ENCODE measurements around the gene DFFB. TPM values are rescaled to one million over a fixed set of nuclear protein-coding genes. Genes with fewer than 3 reads are reported as not detected.
A peak's percentile ranks its signal among the peaks of the same experiment; 100 is the strongest.

The DFFB gene
- polyA plus RNA-seq, 1 donor from 2014 or later = 20.2 TPM

GRCh38 chr1:3898994-3899753, 41.9 kb downstream of the DFFB start:
- peak overlapping the region; percentile 60 for H3K4me2 ChIP-seq (ENCODE audit: low read length)
- H2AFZ ChIP-seq (ENCODE audit: low read depth, low read length) = no peak overlapping the region
- peaks cover 47% of the 10 kb centered on the region for H3K79me2 ChIP-seq (replicated peaks; ENCODE audit: insufficient read depth, low read length)
- H4K20me1 ChIP-seq (ENCODE audit: insufficient read depth) = no peaks in the 10 kb centered on the region
- no peaks in the 10 kb centered on the region for H3K9me2 ChIP-seq (ENCODE audit: insufficient read depth, low read length)
- no peaks in the 10 kb centered on the region for H3K27me3 ChIP-seq (ENCODE audit: insufficient read depth, low read depth, low read length)
- no peak for TF ChIP-seq EZH2 (IDR thresholded peaks at IDR 0.05; ENCODE audit: borderline replicate concordance, insufficient read depth, low read length, poor library complexity, severe bottlenecking)
- TF ChIP-seq TAF1 (IDR thresholded peaks at IDR 0.05; ENCODE audit: low read depth) = no peak
- TF ChIP-seq EP300 (conservative IDR thresholded peaks at IDR 0.05; ENCODE audit: poor library complexity, severe bottlenecking) = no peak
- no peak for TF ChIP-seq RAD21 (conservative IDR thresholded peaks at IDR 0.05)
- no peak for TF ChIP-seq REST (IDR thresholded peaks at IDR 0.05; ENCODE audit: borderline replicate concordance)
- H3K9ac ChIP-seq (ENCODE audit: low read length) = peak overlapping the region; percentile 89
- peak overlapping the region; percentile 93 for H3K4me3 ChIP-seq (ENCODE audit: low read length)
- H3K36me3 ChIP-seq (ENCODE audit: insufficient read depth, low read length) = no peaks in the 10 kb centered on the region
- no peaks in the 10 kb centered on the region for H3K9me3 ChIP-seq (ENCODE audit: low read length)
- no peaks in the 10 kb centered on the region for H3F3A ChIP-seq (ENCODE audit: insufficient read depth, low read length, poor library complexity, severe bottlenecking)
- peak overlapping the region; percentile 93 for H3K27ac ChIP-seq (ENCODE audit: low read length)

- H2AFZ ChIP-seq (ENCODE audit: low read depth, low read length) = peak overlapping the region; percentile 75
Observed at GRCh38 chr1:3899754-3900149, 42.5 kb downstream of the DFFB start.

More at GRCh38 chr1:3899754-3900149, 42.5 kb downstream of the DFFB start:
- H3K36me3 ChIP-seq (ENCODE audit: insufficient read depth, low read length) = no peaks in the 10 kb centered on the region
- no peaks in the 10 kb centered on the region for H4K20me1 ChIP-seq (ENCODE audit: insufficient read depth)
- H3K9me3 ChIP-seq (ENCODE audit: low read length) = no peaks in the 10 kb centered on the region
- H3K9ac ChIP-seq (ENCODE audit: low read length) = peak overlapping the region; percentile 89
- no peaks in the 10 kb centered on the region for H3K27me3 ChIP-seq (ENCODE audit: insufficient read depth, low read depth, low read length)
- no peaks in the 10 kb centered on the region for H3K9me2 ChIP-seq (ENCODE audit: insufficient read depth, low read length)
- TF ChIP-seq REST (IDR thresholded peaks at IDR 0.05; ENCODE audit: borderline replicate concordance) (no peak), CTCF (IDR thresholded peaks at IDR 0.05; ENCODE audit: poor library complexity, severe bottlenecking) (peak; percentile 27)
- peak overlapping the region; percentile 93 for H3K4me3 ChIP-seq (ENCODE audit: low read length)
- peak overlapping the region; percentile 60 for H3K4me2 ChIP-seq (ENCODE audit: low read length)
- H3K27ac ChIP-seq (ENCODE audit: low read length) = peak overlapping the region; percentile 93
- no peaks in the 10 kb centered on the region for H3F3A ChIP-seq (ENCODE audit: insufficient read depth, low read length, poor library complexity, severe bottlenecking)
- H3K79me2 ChIP-seq (replicated peaks; ENCODE audit: insufficient read depth, low read length) = peaks cover 47% of the 10 kb centered on the region

All from neural cell (in vitro differentiated cells).